IPS DF 4.7 (cell line): Measurements from ENCODE around the gene CDH23.

Experiments
- DNase-seq: peaks from one replicate; pipeline ENCODE4 v3.0.0-alpha.2; 2013; ENCODE audit warnings: low spot score; ENCODE audit errors: extremely low read depth

The CDH23 gene

GRCh38 chr10:71513540-71513853, 116.8 kb downstream of the CDH23 start:
- no peak for DNase-seq

- no peak for DNase-seq
Measured at GRCh38 chr10:71513936-71514335, 117.2 kb downstream of the CDH23 start.

- DNase-seq, result no peak
Measured at GRCh38 chr10:71515531-71516172, 118.9 kb downstream of the CDH23 start.

GRCh38 chr10:71516890-71517289, 120.2 kb downstream of the CDH23 start:
- DNase-seq, result no peak

- no peak for DNase-seq
Measured at GRCh38 chr10:71517298-71518169, 120.8 kb downstream of the CDH23 start.

- DNase-seq, result no peak
Measured at GRCh38 chr10:71520042-71520441, 123.3 kb downstream of the CDH23 start.

GRCh38 chr10:71521504-71522441, 125.1 kb downstream of the CDH23 start:
- no peak for DNase-seq

- DNase-seq, result no peak
Measured at GRCh38 chr10:71522442-71523144, 125.9 kb downstream of the CDH23 start.

- no peak for DNase-seq
Measured at GRCh38 chr10:71523756-71524155, 127.0 kb downstream of the CDH23 start.

- no peak for DNase-seq
Measured at GRCh38 chr10:71525092-71525491, 128.4 kb downstream of the CDH23 start.

GRCh38 chr10:71525721-71526120, 129.0 kb downstream of the CDH23 start:
- no peak for DNase-seq

- DNase-seq, result no peak
Measured at GRCh38 chr10:71526653-71527052, 129.9 kb downstream of the CDH23 start.

GRCh38 chr10:71527135-71527534, 130.4 kb downstream of the CDH23 start:
- DNase-seq, result no peak

GRCh38 chr10:71528371-71529206, 131.9 kb downstream of the CDH23 start:
- no peak for DNase-seq

- no peak for DNase-seq
Measured at GRCh38 chr10:71529207-71529827, 132.6 kb downstream of the CDH23 start.

GRCh38 chr10:71530781-71531180, 134.1 kb downstream of the CDH23 start:
- no peak for DNase-seq

GRCh38 chr10:71531485-71532446, 135.0 kb downstream of the CDH23 start:
- no peak for DNase-seq

- no peak for DNase-seq
Measured at GRCh38 chr10:71532878-71533277, 136.2 kb downstream of the CDH23 start.

GRCh38 chr10:71533936-71534335, 137.2 kb downstream of the CDH23 start:
- no peak for DNase-seq
